K562 (cell line): ENCODE results near the gene ANKRD16. TPM values are rescaled to one million over a fixed set of nuclear protein-coding genes. Genes with fewer than 3 reads are reported as not detected.

Source experiments
- BCLAF1 ChIP-seq, 2 experiments: fragments of 450-650 bp in 1 of 2; IDR thresholded peaks; 2 replicates each; pipeline ENCODE4 v1.6.1; 2011 to 2017; ENCODE audit warnings: low read depth in 2 of 2, antibody characterized with exemption in 1 of 2, borderline replicate concordance in 1 of 2, low read length in 1 of 2, mild to moderate bottlenecking in 1 of 2, mixed read lengths in 1 of 2; ENCODE audit not compliant: control insufficient read depth in 1 of 2
- EP400 ChIP-seq: fragments of 450-650 bp; IDR thresholded peaks from 2 replicates; pipeline ENCODE4 v1.6.1; 2017; ENCODE audit warnings: antibody characterized with exemption, mild to moderate bottlenecking, moderate library complexity
- FOXP4 ChIP-seq: sonication (generic); formaldehyde crosslinking; IDR thresholded peaks from 2 replicates; pipeline ENCODE4 v1.8.0; 2022; ENCODE audit warnings: mild to moderate bottlenecking, missing genetic modification reagents, borderline replicate concordance
- GATAD2B ChIP-seq: fragments of 450-650 bp; IDR thresholded peaks from 2 replicates; pipeline ENCODE4 v1.6.1; 2017; ENCODE audit warnings: mild to moderate bottlenecking, borderline replicate concordance
- HDAC6 ChIP-seq: IDR thresholded peaks from 2 replicates; pipeline ENCODE4 v1.6.1; 2012; ENCODE audit warnings: low read depth, mild to moderate bottlenecking, control low read depth, inconsistent platforms, low read length, moderate library complexity
- HOXB6 ChIP-seq: fragments of 250-450 bp; sonication (Bioruptor Pico); IDR thresholded peaks from 2 replicates; pipeline ENCODE4 v1.5.1; 2022; ENCODE audit warnings: mild to moderate bottlenecking, borderline replicate concordance
- KLF10 ChIP-seq: fragments of 250-450 bp; sonication (Bioruptor Pico); IDR thresholded peaks from 2 replicates; pipeline ENCODE4 v1.6.1; 2021; ENCODE audit warnings: matching md5 sums
- MIER1 ChIP-seq: fragments of 450-650 bp; IDR thresholded peaks from 2 replicates; pipeline ENCODE4 v1.6.1; 2016; ENCODE audit warnings: antibody characterized with exemption, mild to moderate bottlenecking, low read depth
- NONO ChIP-seq, 2 experiments: fragments of 200-400 bp in 1 of 2; fragments of 450-650 bp in 1 of 2; formaldehyde crosslinking in 1 of 2; IDR thresholded peaks; 2 replicates each; pipeline ENCODE4 v1.6.1; 2017; ENCODE audit warnings: low read depth in 2 of 2, mild to moderate bottlenecking in 2 of 2, moderate library complexity in 2 of 2, low read length in 1 of 2
- SIRT6 ChIP-seq: IDR thresholded peaks from one replicate; pipeline ENCODE4 v1.6.1; 2012; ENCODE audit warnings: low read depth, mild to moderate bottlenecking, control low read depth, inconsistent platforms, low read length, moderate library complexity
- SIX5 ChIP-seq, 2 experiments: IDR thresholded peaks; 2 replicates each; pipeline ENCODE4 v1.6.1; 2011; ENCODE audit warnings: low read length in 2 of 2, borderline replicate concordance in 1 of 2, low read depth in 1 of 2, mild to moderate bottlenecking in 1 of 2, moderate library complexity in 1 of 2; ENCODE audit not compliant: insufficient read depth in 1 of 2
- STAT5B ChIP-seq: fragments of 250-450 bp; sonication (Bioruptor Pico); IDR thresholded peaks from 2 replicates; pipeline ENCODE4 v1.8.0; 2021; ENCODE audit warnings: mild to moderate bottlenecking, inconsistent platforms
- TBP ChIP-seq: optimal IDR thresholded peaks from 2 replicates; pipeline ENCODE3; 2011; ENCODE audit warnings: low read depth, low read length, improper control_type of control experiment
- TRIM28 ChIP-seq: fragments of 450-650 bp; IDR thresholded peaks from 2 replicates; pipeline ENCODE4 v1.6.1; 2017
- ZBTB5 ChIP-seq: fragments of 450-650 bp; IDR thresholded peaks from 2 replicates; pipeline ENCODE4 v1.6.1; 2017; ENCODE audit warnings: antibody characterized with exemption
- ZNF12 ChIP-seq: sonication (generic); formaldehyde crosslinking; IDR thresholded peaks from 2 replicates; pipeline ENCODE4 v1.4.0; 2020; ENCODE audit warnings: mild to moderate bottlenecking, missing genetic modification reagents
- ZNF174 ChIP-seq: fragments of 250-450 bp; sonication (Bioruptor Pico); IDR thresholded peaks from 2 replicates; pipeline ENCODE4 v1.4.0; 2020; ENCODE audit warnings: mild to moderate bottlenecking
- ZNF23 ChIP-seq: fragments of 250-450 bp; sonication (Bioruptor Pico); IDR thresholded peaks from 2 replicates; pipeline ENCODE4 v1.4.0; 2020; ENCODE audit warnings: mild to moderate bottlenecking
- ZNF511 ChIP-seq: sonication (generic); formaldehyde crosslinking; IDR thresholded peaks from 2 replicates; pipeline ENCODE4 v1.8.0; 2022; ENCODE audit warnings: mild to moderate bottlenecking, missing genetic modification reagents
- ZNF785 ChIP-seq: fragments of 250-450 bp; sonication (Bioruptor Pico); IDR thresholded peaks from 2 replicates; pipeline ENCODE4 v1.4.0; 2020; ENCODE audit warnings: mild to moderate bottlenecking
- ZSCAN32 ChIP-seq: fragments of 450-650 bp; formaldehyde crosslinking; IDR thresholded peaks from 2 replicates; pipeline ENCODE4 v1.4.0; 2020; ENCODE audit warnings: mild to moderate bottlenecking, moderate library complexity
- polyA plus RNA-seq, 8 experiments: library from polyadenylated mRNA; depleted of rRNA in 4 of 8; stranded (reverse) in 5 of 8; unstranded in 3 of 8; fragments of >200 nt; fragmentation: Nextera tagmentation in 2 of 8; fragmentation: Illumina TruSeq in 1 of 8; extraction: Ambion mirVana in 2 of 8; extraction: Trizol in 1 of 8; gene quantifications; 2 replicates each; pipeline versions ENCODE4 v1.2.1 to v1.2.3, GENCODE V29; 2011 to 2014; ENCODE audit warnings: inconsistent platforms in 1 of 8, missing spikeins in 1 of 8
- total RNA-seq, 7 experiments: library from RNA; depleted of rRNA in 6 of 7; stranded (reverse); fragments of >200 nt in 6 of 7; fragmentation: Illumina TruSeq in 2 of 7; extraction: Trizol in 2 of 7; gene quantifications; 2 replicates each; pipeline versions ENCODE4 v1.2.1 to v1.2.3, GENCODE V29; 2011 to 2021; ENCODE audit warnings: low replicate concordance in 1 of 7

ANKRD16 gene
- total and polyA plus RNA-seq, 9 of the 15 experiments (the other 6 are each of a cell fraction or from before 2014, with no cell fraction given): 1.5 to 16.0 (median 9.5) TPM

GRCh38 chr10:5888843-5889623 is 660 bp downstream of the ANKRD16 start (continued):
- TF ChIP-seq BCLAF1 (IDR thresholded peaks at IDR 0.05; ENCODE audit: borderline replicate concordance in 1 of 2, control insufficient read depth in 1 of 2, low read depth in 2 of 2, low read length in 1 of 2) (no peak), SIX5 (IDR thresholded peaks at IDR 0.05; ENCODE audit: borderline replicate concordance in 1 of 2, insufficient read depth in 1 of 2, low read depth in 1 of 2, low read length in 2 of 2) (no peak), TBP (no peak), HDAC6 (no peak), ZNF785 (no peak), MIER1 (no peak), ZNF511 (CRISPR knock-in tag) (no peak), ZNF12 (CRISPR knock-in tag) (0 out of 2 replicates have a peak, but pooled peaks have one; percentile 76), NONO (IDR thresholded peaks at IDR 0.05; ENCODE audit: low read depth in 2 of 2, low read length in 1 of 2) (peak in 1 of 2 experiments; percentile 17; a peak in 1 of 4 replicates), STAT5B (no peak), ZNF174 (CRISPR knock-in tag) (no peak), ZNF23 (CRISPR knock-in tag) (no peak), FOXP4 (no peak), TRIM28 (no peak), GATAD2B (peak; percentile 77; the same call in 1 of the 2 replicates), ZBTB5 (no peak), SIRT6 (no peak), KLF10 (no peak), ZSCAN32 (no peak), HOXB6 (no peak), EP400 (0 out of 2 replicates have a peak, but pooled peaks have one; percentile 14)
